ENCODE measurements around the gene GRIN3A.

The GRIN3A gene

DNA sequence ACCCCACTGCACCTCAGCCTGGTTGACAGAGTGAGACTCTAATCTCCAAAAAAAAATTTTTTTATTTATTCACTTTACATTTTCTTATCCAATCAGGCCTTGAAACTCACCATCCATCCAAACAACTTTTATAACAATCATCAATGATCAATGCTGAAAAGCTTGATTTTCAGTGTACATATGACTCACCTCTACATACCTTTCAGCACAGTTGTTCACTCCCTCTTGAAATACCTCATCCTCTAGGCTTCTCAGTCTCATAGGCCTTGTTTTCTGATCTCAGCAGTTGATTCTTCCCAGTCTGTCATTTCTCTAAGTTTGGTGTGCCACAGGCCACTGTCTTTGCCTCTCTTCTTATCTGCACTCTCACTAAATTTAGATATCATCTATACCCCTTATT is 36.2 kb downstream of the GRIN3A start:
- DNase-seq = no peak

DNA sequence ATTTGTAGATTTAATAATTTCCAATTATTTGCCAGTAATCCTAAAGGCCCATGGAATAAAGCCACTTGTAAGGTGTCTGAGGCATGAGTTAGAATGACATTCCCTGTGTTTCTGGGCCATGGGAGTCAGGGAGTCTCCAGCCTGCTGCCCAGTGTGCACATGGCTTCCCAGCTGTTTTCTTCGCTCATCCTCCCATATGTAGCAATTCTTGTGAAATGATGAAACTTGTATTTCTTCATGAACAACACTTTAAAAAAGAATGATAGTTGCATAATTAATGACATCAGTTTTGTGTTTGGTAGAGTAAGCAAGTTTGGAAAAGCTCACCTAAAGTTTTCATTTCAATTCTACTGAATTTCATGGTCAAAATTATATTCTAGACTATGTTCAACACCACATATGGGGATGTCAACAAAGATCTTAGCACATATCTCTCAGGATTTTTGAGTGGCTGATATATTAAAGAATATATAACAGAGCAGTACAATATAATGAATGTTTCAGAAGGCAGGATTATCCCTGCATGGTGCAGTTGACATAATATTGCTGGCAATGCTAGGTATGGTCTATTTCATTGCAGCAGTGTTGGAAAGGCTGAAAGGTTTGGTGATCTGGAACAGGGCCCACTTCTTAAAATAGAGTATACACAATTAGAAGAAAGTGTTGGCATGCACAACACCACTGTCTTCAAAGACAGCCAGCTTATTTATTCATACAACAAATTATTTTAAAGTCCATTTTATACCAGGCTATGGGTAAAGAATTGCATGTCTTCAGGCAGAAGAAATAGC is 44.7 kb downstream of the GRIN3A start:
- no peak for DNase-seq

DNA sequence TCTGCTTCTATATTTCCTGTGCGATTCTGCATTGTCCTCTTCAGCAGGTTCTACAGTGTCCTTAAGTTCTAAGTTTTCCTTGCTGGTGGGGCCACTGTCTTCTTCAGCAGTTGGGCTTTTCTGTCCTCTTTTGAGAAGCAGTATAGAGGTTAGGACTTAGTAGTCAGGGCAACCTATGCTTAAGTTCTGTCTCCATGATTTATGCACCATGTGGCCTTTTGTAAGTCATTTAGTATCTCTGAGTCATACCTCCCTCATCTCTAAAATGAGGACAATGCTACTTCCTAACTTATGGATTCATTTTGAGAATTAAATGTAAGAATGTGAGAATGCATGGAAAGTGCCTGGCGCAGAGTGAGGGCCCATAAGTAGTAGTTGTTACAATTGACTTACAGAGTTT is 46.8 kb downstream of the GRIN3A start:
- no peak for DNase-seq

GRCh38 chr9:101689039-101689438 is 49.4 kb downstream of the GRIN3A start:
- no peak for DNase-seq

- no peak for DNase-seq
These were observed 53.8 kb downstream of the GRIN3A start for GRCh38 chr9:101684665-101685064.

GRCh38 chr9:101683236-101683635 is 55.2 kb downstream of the GRIN3A start:
- no peak for DNase-seq

GRCh38 chr9:101677861-101678260 is 60.6 kb downstream of the GRIN3A start:
- DNase-seq = no peak

GRCh38 chr9:101675341-101675740 is 63.1 kb downstream of the GRIN3A start:
- DNase-seq = no peak

DNA sequence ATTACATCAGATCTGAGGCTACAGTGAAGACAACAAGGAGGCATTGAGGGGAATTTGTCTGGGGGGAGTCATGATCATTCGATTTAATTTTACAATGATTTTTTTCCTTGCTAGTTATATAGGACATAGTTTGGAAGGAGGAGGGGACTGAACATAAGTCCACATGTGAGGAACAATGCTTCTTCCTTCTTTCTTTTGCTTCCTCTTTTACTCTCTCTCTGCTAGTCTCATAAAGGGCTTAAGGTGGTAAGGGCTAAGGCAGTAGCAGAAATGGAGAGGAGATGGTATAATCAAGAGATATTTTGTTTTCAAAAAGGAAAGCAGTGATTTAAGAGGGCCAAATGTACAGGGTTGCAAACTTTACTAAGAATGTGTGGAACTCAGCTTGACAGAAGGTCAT is 64.3 kb downstream of the GRIN3A start:
- DNase-seq = no peak

- no peak for DNase-seq
These were observed 64.8 kb downstream of the GRIN3A start for GRCh38 chr9:101673642-101674041.

GRCh38 chr9:101671567-101671966 is 66.9 kb downstream of the GRIN3A start:
- no peak for DNase-seq

- DNase-seq = no peak
These were observed 70.0 kb downstream of the GRIN3A start for GRCh38 chr9:101668421-101668820.

- no peak for DNase-seq
These were observed 74.0 kb downstream of the GRIN3A start for GRCh38 chr9:101664453-101664852.

DNA sequence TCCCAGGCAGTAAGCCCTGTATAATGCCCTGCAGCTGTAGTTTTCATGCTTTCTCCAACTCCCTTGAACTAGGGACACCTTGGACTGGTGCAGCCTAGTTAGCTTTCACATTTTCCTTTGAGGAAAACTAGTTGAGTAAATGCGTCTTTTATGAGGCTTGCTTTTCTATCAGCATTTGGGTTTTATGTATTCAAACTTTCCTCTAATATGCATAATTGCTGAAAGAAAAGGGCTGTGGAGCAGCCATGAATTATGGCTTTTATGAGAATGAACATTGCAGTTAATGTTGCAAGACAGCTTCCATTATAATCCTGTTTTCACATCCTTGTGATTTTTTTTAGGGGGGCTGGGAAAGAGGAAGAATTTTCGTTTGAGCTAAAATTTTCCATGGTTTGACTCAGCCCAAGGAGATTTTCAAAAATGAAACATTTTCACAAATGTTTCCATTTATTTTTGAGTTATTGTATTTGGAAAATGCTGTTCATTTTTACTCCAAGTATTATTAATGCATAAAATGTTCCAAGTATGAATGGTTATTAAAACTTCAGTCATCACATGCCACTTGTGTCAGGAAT is 85.8 kb downstream of the GRIN3A start:
- DNase-seq = no peak

DNA sequence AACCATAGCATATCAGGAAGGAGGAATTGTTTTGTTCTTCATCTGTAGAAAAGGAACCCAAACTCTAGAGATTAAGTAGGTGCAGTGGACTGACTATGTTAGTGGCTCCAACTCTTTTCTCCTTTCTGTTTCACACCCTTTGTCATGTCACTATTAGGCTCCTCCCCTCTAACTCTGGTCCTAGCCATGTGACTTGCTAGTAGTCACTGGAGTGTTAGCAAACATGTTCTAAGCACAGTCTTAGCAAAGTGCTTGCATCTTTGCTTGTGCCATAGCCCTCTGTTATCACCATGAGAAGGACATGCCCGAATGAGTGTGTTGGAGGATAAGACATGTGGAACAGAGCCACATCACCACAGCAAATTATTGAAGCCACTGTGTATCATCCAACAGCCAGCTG is 88.3 kb downstream of the GRIN3A start:
- DNase-seq = no peak

DNA sequence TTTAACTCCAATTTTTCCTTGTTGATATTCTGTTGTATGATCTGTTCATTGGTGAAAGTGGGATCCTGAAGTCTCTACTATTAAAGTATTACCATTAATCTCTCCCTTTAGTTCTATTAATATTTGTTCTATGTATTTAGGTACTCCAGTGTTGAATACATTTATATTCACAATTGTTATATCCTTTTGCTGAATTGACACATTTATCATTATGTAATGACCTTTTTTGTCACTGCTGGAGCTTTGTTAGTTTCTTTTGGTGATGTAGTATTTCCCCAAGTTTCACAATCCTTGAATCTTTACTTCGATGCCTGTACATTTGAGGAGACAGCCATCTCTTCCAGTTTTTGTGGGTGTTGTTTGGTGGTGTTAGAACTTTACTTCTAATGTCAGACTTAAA is 90.0 kb downstream of the GRIN3A start:
- no peak for DNase-seq

- DNase-seq = no peak
These were observed 98.4 kb downstream of the GRIN3A start for GRCh38 chr9:101639785-101640665.

DNA sequence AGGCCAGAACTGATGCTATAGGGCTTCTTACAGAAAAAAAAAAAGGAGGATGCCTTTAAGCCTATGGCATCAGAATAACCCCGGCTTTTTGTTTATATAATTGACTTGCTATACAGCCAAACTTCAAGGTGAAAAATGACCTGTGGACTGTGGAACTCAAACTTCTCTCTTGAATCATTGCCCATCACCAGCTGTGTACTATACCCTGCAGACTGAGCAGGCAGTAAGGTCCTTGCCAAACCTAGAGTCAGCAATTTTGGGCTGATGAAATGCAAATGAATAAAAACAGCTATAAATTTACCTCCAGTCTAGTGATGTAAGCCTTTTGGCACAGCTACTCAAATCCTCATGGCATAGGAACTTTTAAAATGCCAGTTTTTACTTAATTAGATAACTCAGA is 99.1 kb downstream of the GRIN3A start:
- DNase-seq = no peak

GRCh38 chr9:101636247-101636646 is 102.2 kb downstream of the GRIN3A start:
- no peak for DNase-seq

DNA sequence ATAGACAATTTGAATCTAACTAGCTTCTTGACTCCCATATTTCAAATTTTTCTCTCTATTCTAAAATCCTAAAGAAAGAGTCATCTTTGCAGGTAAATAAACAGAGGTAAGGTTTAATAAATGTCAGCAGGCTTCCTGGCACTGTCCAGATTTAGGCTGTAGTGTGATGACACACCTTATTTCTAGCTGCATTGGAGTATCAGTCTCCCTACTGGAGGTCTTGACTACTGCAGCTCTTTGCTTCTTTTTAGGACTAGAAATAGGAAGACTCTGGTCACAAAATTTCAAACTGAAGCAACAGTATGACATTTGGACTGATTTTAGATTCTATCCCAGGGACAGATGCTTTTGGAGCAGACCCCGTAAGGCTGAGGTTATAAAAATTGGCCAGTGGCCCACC is 103.0 kb downstream of the GRIN3A start:
- no peak for DNase-seq

DNA sequence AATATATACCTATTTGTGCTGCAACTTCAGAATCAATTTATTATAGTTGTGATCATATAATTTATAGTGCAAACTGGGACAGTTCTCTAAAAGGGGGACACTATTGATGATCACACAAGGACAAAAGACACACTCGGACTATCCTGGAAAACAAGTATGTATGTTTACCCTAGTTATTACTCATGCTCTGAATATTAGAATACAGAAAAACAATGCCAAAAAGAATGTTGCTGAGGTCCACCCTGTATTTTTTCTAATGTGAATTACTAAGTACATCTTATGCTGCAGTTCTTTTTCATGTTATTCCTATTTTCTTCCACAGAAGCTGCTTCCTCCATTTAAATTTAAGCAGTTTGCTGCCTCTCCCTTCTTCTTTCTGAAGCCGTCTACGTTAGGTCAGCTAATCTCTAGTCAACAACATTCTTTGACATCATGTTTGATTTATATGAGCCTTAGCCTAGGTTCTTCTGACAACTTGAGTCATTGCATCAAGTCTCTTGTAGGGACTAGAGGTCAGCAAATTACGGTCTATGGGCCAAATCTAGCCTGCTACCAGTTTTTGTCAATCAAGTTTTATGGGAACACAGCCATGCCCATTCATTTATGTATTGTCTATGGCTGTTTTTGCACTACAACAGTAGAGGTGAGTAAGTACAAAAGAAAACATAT is 103.6 kb downstream of the GRIN3A start:
- DNase-seq = no peak

DNA sequence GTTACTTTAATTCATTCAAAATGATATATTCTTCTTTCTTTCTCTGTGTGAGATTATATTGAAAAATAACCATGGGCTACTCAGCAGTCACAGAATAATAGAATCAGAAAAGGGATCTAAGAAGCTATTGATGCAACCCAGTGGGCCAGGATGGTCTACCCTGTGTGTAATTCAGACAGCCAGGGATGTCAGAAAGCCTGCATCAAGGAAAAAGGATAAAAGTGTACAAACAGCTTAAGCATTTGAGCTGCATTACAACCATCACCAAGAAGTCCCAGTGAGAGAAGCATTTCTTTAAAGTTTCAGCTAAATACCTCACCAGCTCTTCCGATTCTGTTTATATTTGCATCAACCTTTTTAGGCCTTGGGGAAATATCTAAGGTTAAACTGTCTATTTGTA is 105.8 kb downstream of the GRIN3A start:
- DNase-seq = no peak

- DNase-seq = no peak
These were observed 106.6 kb downstream of the GRIN3A start for GRCh38 chr9:101631892-101632291.
